ENCODE data around the gene TTC7B.

GRCh38 chr14:90675399-90675798, 140.8 kb downstream of the TTC7B start:
- TF ChIP-seq POLR2A (IDR thresholded peaks at IDR 0.05) (no peak), CTCF (IDR thresholded peaks at IDR 0.05) (no peak)

All from esophagus squamous epithelium (tissue), 4 donors.